ENCODE results near the gene SLC22A23.

GRCh38 chr6:3244003-3244831 lies 212.6 kb downstream of the SLC22A23 start:
- TF ChIP-seq, protein P1, sequence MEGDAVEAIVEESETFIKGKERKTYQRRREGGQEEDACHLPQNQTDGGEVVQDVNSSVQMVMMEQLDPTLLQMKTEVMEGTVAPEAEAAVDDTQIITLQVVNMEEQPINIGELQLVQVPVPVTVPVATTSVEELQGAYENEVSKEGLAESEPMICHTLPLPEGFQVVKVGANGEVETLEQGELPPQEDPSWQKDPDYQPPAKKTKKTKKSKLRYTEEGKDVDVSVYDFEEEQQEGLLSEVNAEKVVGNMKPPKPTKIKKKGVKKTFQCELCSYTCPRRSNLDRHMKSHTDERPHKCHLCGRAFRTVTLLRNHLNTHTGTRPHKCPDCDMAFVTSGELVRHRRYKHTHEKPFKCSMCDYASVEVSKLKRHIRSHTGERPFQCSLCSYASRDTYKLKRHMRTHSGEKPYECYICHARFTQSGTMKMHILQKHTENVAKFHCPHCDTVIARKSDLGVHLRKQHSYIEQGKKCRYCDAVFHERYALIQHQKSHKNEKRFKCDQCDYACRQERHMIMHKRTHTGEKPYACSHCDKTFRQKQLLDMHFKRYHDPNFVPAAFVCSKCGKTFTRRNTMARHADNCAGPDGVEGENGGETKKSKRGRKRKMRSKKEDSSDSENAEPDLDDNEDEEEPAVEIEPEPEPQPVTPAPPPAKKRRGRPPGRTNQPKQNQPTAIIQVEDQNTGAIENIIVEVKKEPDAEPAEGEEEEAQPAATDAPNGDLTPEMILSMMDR (IDR thresholded peaks at IDR 0.05; ENCODE audit: low read depth, low read length, poor library complexity, severe bottlenecking), result no peak
- no peak for TF ChIP-seq EZH2phosphoT487 (IDR thresholded peaks at IDR 0.05; ENCODE audit: borderline replicate concordance, low read length)

All from DOHH2 (cell line).